Activated naive CD8-positive, alpha-beta T cell treated with anti-CD3 and anti-CD28 coated beads, Interleukin-2, amount 50 U/mL, for 16 hours (primary cell): ENCODE measurements around the gene C1orf141.
"Not testable (repeated sequence)": the region's sequence is repeated elsewhere in the genome, so short reads cannot be mapped to it uniquely, and the experiment has no call there.

Experiments
- DNase-seq: peaks from one replicate; pipeline ENCODE4 v3.0.0-alpha.2; 2020; ENCODE audit warnings: low read depth, low spot score

Gene C1orf141

DNA sequence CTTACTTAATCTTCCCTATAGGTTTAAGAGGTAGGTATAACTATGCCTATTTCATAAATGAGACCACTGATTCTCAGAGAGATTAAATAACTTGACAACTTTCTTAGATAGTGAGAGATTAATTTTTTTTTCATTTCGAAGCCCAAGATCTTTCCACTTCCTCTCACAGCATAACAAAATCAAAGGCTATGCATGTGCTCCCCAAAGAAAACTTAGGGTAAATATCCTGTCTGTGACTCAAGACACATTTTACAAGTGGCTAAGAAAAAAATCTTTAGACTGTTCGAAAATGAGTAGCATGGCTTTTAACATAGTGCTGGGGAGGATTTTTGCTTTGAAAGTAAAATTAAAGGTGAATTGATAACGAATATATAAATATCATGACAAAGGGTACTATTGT, 8.2 kb upstream of the C1orf141 start:
- DNase-seq: no peak

DNA sequence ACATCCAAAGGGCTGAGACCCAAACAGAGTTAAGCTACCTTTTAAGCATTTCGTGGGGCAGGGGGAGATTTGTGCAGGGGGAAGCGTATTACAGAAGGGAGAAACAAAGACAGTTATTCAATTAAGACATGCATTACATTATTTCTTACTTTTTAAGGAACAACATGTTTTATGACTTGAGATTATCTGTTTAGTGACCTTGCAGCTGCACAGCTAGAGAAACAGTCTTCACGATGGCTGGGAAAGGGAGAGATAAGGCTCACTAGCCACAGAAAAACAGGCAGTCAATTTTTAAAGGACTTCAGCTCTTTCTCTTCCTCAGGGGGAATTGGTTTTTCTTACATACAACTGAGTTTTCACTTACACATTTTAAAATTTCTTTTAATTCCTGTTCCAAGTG, 7.1 kb upstream of the C1orf141 start:
- DNase-seq: not testable (repeated sequence)

DNA sequence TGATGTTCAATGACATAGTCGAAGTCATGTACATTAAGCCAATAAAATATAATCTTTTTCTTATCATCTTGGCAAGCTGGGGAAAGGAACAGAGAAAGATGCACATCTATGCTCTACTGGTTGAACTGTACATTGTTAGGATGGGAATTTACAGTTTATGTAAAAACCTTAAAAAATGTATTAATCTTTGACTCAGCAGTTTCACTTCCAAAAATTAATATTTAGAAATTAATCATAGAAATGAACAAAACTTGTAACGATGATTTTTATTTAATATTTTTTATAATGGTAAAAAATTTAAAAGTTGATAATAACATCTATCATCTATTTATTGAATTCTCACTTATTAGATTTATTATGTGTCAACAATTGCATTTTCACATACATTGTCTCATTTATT, 5.7 kb upstream of the C1orf141 start:
- DNase-seq: no peak

DNA sequence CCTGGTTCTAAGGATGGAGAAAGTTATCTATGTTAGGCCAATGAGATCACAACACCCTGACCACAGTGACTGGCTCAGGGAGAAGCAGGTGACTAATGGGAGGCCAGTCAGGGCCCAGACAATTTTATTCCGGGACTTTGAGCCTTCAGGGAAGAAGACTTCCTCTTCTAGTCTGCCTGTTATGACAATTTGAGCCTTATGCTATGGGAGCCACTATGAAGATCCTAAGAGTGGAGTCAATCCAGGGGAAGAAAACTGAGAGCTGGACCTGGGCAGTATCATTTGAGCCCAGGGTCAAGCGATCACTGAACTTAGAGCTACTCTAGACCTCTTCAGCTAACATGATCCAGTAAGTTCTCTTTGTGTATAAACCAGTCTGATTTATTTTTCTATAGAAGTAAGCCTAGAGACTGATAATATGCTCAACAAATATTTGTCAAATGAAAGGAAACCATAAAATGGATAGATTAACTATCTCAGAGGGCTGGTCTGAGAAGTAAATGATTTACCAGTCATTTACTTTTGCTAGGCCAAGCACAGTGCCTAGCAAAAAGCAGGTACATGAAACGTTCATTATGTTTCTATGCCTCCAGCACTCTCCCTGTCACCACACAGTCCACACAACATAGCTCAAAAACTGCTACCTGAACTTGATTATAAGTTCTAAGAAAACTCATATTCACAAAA, 4.2 kb upstream of the C1orf141 start:
- no peak for DNase-seq

DNA sequence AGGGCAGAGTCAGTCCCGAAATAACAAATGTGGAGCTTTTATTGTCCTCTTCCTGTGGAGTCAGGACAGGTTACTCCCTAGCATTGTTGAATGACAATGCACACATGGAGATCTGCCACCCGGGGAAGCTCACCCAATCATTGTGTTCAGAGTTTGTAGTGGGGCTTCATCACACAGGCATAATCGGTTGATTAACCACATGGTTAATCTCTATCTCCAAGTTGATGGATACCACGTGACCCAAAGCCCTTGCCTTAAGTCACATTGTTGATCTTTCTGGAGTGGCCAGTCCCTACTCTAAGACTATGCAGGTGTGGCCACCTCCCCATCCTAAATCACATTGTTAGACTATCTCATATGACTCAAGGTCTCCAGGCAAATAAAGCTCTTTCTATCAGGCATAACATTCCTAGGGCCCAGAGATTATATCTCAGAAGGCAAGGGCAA, 2.6 kb upstream of the C1orf141 start:
- no peak for DNase-seq

DNA sequence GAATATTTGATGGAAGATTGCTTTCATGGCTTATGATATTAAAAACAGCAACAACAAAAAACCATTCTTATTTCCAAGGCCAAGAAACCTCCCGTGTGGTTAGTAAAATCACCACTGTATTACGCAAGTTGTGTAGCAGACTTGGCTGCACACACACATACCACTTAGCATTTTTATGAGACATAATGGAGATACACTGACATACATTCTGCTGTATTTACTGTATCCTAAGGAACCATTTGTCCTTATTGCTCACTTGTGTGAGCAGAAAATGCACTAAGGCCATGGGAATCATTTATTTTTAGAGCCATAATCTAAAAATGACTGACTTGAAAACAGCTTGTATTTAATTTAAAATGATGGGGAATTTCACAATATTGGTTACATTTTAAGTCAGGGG, 584 bp upstream of the C1orf141 start:
- DNase-seq: no peak

DNA sequence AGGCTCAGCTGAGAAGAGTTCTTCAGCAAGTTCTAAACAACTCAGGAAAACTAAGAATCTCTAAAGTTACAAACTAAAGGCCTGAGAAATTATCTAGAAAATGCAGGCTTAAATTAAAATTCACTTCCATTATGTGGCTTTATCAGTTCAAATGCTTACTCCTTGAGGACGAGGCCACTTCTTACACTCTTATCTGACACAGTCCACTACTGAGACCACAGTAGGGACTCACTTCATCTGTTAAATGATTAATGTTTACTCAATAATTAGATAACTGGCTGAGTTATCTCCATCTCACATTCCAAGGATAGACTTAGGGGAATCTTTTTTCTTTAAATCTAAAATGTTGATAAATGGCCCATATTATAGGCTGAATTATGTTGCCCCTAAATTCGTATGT, 1.6 kb downstream of the C1orf141 start:
- no peak for DNase-seq

DNA sequence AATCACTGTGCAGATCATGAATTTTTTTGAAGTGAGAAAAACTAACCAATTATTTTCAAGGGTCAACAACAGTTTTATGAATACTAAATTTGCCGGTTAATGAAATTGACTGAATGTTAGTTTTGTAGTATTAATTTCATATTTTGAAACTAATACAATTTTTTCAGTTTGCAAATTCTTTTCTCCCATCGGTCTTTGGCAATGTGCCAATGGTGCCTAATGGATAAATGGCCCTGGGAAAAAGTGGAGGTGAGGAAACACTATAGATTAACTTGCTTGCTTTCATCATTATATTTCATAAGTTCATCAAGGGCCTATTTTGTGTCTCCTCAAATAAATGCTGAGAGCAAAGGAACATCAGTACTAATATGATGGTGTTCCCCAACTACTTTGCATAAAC, 4.1 kb downstream of the C1orf141 start:
- no peak for DNase-seq

DNA sequence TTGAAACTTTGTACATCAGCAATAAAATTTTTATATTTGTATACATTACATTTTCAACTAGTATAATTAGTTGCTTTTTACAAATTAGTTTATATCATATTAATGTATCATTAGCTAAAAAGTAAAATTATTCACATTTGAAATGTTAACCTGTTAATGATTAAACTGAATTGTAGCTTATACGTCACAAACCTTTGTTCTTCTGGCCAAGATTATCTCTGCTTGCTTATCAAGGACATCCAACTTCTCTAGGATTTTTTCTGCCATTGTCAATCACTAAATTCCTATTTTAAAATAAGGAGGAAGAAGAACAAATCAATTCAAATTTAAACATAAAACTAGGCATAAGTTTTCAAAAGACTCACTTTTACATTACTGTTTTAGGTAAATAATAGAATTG, 7.8 kb downstream of the C1orf141 start:
- DNase-seq: no peak

DNA sequence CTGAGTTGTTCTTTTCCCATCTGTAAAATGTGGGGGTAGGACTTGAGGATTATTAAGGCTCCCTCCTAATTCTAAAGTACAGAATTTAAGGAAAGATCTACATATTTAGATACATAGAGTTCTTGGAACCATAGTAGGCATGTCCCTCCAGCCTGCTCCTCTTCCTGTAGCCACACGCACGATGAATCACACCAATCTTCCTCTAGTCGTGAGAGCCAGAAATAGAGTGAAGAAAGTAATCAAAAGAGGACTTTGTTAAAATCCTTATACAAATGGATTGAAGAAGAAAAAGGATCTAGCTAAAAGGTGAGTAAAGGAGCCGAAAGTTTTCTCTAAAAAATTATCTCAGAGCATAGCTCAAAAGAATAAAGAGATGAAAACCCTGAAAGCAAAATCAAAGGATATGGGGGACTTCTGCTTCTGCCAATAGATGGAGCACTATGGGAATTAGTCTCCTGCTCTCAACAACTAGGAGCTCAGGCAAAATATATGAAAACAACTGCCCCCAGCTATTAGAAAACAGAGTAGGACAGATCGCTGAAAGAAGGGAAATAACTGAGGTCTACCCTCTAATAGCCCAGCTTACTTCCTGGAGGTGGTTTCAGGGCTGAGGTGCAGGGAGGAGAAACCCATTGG, 8.5 kb downstream of the C1orf141 start:
- no peak for DNase-seq

DNA sequence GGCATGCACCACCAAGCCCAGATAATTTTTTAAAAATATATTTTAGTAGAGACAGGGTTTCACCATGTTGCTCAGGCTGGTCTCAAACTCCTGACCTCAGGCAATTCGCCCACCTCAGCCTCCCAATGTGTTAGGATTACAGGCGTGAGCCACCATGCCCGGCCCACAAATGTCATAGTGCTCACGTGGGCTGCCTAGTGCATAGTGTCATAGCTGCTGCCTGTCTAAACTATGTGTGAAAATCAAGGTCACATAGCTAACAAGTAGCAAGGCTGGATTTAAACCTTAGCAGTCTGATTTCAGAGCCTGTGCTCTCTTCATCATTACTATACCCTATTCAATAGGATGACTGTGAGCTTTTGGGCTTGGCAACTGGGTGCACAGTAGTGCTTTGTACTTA, 10.3 kb downstream of the C1orf141 start:
- no peak for DNase-seq

DNA sequence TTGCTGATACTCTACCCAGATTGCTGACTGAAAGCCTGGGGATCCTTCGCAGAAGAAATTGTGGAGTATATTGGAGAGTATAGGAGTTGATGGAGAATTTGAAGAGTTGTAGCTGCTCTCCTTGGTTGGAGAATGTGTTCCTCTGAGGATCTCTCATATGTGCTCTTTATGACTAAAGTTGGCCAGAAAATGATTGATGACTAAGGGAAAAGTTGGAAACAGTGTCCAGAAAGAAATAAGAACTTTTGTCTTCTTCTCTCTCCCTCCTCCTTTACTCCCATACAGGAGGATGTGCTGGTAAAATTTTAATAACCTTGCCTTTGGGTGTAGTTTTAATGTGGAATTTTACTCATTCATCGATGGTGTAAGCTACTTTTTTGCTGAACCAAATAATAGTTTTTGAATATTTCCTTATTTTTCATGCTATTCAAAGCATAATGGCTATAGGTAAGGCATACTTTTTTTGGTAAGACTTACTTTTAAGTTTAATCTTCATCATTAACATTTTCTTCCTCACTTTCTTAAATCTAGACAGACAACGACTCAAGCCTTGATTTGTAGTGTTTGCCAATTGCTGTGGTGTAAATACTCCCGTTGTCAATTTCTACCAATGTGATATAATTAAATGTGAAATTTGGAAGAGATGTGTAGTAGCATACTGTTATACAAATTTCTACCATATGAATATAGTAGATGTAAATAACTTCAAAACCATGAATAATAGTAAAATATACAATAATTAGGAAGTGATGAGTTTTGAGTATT, 13.7 kb downstream of the C1orf141 start:
- DNase-seq: no peak

DNA sequence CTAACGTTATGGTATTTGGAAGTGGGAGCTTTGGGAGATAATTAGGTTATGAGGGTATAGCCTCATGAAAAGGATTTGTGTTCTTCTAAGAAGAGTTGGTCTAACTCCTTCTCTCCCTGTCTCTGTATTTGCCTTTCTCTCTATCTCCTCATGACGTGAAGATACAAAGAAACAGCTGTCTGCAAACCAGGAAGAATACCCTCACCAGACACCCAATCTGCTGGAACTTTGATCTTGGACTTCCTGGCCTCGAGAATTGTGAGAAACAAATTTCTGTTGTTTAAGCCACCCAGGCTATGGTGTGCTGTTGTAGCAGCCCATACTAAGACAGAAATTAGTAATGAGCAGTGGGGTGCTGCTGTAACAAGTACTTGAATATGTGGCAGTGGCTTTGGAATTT, 16.1 kb downstream of the C1orf141 start:
- no peak for DNase-seq

DNA sequence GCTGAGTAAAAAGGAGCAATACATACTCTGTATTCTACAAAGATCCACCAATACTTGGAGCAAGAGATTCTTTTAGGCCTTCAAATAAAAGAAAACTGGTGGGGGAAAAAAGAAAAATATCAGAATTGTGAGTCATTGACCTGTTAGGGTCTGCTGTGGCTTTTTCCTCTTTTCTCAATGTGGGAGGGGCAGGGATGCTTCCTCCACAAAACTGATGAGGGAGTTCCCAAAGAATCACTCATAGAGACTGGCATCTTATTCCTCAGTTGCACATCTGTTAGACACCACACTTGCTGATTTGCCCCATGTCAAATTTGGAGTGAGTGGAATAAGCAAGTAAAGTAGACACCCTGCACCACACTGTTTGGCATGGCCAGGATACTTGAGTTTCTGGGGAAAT, 16.6 kb downstream of the C1orf141 start:
- no peak for DNase-seq

DNA sequence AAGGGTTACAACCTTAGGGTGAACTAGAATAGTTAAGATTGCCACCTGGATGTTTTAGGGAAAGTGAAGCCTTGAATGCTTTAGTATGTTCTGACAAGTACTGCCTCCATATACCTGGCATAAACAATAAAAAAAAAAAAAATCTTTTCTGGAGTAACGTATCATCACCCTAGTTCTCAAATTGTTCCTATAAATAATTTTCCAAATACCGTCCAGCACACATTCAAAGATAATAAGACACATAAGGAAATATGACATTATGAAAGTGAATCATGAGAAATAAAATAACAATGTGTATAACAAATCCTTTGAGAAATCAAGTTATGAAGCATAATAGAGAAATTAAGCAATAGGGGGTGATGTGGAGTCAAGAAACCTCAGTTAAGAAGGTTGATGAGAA, 20.6 kb downstream of the C1orf141 start:
- no peak for DNase-seq

DNA sequence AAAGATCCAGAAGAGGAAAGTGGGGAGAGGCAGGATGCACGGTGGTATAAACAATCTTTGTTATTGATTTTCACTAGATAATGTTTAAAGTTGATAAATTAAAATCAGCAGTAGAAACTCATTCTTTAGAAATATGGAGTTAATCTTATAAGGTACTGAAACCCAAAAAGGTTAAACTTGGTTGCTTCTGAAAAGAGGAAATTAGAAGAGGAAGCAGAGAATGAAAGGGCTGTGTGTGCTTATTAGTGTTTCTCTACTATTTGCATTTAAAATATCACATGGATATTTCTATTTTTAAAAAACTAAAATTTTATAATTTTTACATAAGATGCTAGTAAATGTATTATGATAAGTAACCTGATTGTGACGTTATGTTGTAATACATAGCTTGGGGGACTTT, 24.4 kb downstream of the C1orf141 start:
- no peak for DNase-seq

DNA sequence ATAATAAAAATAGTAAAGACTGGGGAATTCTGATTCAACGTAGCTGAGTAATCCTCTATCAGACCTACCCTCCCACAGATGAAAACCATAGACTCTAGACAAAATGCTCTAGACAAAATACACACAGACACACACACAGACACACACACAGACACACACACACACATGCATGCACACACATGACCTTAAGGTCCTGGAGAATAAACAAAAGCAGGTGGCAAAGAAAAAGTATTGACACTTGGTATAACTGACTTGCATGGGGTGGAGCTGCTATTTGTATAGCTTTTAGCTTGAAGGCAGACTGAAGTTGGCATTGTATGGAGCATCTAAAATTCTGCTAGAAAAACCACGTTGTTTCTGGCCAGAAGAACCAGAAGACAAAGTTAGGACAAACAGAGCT, 29.3 kb downstream of the C1orf141 start:
- DNase-seq: no peak

DNA sequence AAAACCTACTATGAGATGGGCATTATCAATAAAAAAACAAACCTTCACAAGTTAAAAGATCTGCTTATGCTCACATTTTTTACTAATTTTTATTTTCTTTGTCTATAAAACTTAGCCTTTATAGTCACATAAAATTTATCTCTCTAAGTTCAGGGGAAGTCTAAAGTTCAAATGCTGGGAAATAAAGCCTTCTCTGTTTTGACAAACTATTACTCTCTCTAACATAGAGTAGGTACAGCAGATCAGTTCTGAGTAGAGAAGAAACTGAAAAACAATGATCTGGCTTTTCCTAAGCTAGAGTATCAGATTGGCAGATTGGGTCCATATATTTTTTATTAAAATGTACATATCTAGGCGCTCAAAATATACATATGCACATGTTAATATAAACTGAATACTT, 31.2 kb downstream of the C1orf141 start:
- no peak for DNase-seq

DNA sequence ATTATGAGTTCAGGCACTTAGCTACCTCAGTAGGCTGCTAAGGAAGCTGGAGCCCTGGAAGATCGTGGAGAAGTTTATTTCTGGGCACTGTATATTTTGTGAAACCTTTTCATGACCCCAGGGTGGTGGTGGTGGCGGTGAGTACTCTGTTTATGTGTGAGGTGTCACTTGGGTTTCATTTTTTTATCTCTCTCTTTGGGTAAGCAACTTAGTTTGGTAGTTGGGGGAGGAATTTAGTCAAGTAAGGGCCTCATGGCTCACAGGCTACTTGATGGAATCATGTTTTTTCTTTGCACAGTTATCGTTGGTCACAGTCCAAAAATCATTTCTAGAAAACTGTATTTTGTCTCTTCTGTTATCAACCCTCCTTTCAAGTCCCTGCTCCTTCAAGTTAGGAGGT, 33.9 kb downstream of the C1orf141 start:
- no peak for DNase-seq

DNA sequence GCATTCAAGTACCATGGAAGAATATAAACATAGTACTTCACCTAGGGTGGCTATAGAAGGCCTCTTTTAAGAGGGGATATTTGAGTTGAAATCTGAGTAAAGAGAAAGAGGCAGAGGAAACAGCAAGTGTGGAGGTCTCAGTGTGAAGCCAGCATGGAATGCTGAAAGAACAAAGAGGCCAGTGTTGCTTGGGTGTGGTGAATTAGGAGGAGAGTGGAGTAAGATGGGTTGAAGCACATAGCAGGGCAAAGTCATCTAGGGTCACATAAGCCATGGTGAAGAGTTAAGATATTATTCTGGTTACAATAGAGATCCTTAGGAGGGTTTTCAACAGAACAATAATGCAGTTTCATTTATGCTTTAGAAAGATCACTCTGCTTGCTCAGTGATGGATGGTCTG, 37.5 kb downstream of the C1orf141 start:
- no peak for DNase-seq

DNA sequence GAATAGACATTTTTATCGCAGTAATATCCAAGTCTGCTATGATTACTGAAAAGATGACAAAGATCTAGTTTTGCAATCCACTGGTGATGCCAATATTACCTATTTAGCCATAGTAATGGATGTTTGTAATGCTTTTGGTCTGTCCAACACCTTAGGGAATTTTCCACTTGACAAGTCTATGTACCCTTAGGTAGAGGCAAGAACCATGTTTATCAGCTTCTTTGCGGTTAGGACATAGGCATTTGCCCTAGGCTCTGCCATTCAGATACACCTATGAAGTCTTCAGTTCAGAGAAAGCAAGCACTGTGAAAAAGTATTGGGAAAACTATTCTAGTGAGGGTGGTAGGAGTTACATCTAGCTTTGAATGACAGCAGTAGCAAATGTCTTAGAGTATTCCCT, 40.6 kb downstream of the C1orf141 start:
- no peak for DNase-seq

DNA sequence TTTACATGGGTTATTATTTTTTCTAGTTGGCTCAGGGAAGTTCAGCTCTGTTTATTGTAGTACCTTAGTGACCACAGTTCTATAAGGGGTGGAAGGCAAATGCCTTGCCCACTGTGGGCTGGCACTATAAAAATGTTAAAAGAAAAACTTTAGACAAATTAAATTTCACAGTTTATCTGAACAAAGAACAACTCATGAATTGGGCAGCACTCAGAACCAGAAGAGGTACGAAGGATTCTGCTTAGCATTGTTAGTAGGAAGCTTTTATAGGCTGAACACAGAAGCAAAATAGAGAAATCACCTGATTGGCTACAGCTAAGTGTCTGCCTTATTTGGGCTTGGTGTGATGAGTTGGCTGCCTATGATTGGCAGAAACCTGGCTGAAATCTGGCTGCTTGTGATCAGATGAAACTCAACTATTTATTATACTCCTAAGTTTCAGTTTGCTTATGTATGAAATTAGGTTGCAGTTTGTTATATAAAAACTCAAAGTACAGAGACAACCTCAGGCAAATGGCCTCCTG, 45.0 kb downstream of the C1orf141 start:
- no peak for DNase-seq

DNA sequence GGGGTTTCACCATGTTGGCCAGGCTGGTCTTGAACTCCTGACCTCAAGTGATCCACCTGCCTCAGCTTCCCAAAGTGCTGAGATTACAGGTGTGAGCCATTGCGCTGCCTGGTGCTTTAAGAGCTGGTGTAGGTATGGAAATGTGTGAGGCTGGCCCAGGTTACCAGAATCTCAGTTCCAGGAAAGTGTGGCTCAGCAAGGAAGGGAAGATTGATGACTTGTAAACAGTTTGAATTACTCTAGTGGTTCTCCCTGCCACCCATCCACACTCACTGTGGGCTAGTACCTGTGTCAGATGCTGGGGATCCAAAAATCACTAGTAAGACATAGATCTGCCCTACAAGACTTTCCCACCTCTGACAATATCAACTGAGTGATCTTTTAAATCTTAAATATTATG, 46.3 kb downstream of the C1orf141 start:
- no peak for DNase-seq
